ENCODE results near the gene DSC2.
"Not testable (repeated sequence)": the region's sequence is repeated elsewhere in the genome, so short reads cannot be mapped to it uniquely, and the experiment has no call there.

DSC2 gene

DNA sequence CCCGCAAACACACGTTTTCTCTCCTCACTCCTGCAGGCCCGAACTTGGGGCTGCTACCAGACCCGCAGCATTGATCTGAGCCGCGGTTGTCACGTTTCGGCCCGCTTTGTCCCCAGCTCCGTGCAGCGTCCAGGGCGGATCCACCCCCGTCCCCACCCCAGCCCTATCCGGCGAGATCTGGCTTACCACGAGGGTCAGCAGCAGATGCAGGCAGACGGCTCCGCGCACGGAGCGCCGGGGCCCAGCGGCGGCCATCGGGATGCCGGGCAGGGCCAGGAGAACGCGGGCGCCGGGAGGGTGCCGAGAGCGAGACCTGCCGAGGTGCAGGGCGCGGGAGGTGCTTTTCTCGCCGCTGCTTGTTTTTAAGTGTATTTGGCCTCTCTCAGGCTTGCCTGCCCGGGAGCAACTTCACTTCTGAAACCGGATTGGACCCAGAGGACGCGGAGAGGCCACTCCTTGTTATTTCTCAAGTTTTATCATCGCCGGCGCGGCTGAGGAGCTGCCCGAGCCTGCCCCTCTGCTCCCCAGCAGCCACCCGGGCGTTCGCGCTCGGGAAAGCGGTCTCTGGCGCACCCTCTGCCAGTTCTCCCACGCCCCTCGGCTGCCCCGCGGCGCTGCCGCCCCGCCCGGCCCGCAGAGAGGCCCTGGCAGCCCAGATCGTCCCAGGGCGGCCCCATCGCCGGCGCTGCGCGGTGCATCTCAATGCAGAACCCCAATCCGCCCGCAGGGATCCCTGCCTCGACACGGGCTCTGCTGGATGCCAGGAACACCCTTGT is 59.6 kb downstream of the DSC2 start, which contains the start of gene DSC3:
Gene DSC3, minus strand, starts transcription at position 337 of the 776 bp plus-strand sequence. Its CDS starts 82 bp downstream, at position 255.
- no peak for DNase-seq

DNA sequence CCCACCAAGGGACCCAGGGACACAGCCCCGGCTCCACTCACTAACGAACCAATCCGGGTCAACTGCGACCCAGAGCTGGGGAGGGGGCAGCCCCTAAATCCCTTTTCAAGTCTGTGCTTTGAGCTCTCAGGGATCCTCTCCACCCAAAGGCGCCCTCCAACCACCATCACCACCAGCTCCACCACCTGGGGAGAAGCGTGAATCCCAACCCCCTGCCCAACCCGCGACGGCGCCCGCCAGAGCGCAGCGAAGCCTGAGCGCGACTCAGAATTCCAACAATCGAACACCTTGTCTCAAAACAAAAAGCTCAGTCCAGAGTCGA is 60.2 kb downstream of the DSC2 start:
- no peak for DNase-seq

DNA sequence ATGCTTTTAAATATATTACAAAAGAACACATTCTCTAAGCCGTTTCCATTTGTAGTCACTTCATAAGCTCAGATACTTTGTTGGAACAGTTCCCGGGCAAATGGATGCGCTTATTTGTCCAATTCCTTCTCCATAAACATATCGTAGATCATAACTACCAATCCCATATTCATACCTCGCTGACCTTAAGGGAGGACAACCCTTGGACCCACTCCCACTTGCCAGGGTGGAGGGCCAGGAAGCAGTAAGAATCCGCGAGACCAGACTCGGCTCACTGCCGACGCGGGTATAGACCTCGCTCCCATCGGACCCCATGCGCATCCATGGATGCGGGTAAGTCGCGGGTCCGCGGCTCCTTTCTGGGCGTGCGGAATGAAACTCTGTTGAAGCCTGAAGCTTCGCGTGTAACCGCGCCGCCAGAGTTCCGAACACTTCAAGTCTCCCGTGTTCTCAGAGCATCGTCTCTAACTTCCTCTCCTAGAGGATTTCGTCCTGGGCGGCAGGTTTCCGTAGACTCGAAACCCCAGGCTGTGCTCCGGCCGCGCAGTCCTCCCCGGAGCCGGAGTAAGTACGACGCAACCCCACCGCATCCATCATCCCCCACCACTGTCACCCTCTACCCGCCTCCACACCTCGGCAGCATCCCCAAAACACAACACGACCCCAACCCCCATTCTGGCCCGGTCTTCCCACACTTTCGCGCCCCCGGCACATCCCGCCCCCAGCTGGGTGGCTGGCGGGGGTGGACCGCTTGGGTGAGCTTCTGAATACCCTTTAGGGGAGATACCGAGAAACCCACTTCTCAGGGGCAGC is 60.7 kb downstream of the DSC2 start:
- no peak for DNase-seq

DNA sequence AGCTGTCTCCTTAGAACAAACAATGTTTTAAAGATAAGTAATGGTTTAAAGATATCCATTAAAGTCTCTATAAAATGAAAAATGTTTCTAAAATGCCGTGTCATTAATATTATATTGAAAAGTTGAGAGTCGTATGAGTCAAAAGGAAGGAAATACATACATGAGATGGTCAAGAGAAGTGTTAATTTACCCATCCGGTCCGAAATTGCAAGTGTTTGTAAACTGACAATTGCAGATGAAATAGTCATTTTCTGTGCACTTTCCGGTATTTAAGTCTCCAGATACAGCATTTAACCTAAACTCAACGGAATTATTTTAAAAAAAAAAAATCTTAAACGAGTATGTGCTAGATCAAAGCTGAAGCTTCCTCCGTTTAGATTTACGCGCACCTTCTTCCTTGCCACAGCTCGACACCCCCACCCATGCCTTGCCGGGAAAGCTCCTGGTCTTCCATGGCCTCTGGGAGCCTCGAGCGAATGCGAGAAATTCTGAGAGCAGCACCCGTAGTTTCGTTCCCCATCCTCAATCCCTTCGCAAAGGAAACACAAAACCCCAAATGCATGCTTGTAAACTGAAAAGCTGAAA is 61.4 kb downstream of the DSC2 start:
- no peak for DNase-seq

DNA sequence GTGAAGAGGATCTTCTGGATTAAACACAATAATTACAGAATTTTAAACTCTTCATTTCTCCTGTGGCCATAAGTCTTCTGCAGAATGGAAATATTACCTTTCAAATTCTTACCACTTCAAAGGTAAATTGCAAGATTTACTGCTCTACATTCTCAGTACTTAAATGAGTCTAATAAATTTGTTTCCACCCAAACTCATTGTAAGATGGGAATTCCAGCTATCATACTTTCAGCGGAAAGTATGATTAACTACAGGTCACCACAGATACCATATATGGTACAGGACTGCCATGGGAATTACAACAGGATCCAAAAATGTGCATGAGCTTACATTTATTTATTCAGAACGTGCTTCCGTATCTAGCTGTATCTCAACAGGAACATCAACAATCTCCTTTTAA is 62.8 kb downstream of the DSC2 start:
- no peak for DNase-seq

DNA sequence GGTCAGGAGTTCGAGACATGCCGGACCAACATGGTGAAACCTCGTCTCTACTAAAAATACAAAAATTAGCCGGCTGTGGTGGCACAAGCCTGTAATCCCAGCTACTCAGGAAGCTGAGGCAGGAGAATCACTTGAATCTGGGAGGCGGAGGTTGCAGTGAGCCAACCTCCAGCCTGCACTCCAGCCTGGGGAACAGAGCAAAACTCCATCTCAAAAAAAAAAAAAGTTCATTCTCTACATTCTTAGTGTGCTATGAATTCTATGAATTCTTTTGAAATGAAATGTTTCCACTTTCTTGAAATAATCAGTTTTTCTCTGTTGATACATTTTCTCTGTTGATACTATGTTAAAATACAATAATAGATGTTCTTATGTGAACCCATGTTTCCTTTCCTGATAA is 64.5 kb downstream of the DSC2 start:
- DNase-seq, result not testable (repeated sequence)

DNA sequence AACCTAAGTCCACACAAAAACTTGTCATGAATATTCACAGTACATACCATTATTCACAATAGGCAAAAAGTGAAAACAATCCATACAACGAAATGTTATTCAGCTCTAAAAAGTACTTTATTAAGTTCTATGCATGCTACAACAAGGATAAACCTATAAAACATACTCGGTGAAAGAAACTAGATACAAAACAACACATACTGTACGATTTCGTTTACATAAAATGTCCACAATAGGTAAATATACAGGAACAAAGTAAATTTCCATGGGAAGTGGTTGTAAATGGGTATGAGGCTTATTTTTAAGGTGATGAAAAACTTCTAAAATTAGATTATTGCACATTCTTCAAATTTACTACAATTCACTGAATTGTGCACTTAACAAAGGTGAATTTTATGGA is 67.7 kb downstream of the DSC2 start:
- no peak for DNase-seq

DNA sequence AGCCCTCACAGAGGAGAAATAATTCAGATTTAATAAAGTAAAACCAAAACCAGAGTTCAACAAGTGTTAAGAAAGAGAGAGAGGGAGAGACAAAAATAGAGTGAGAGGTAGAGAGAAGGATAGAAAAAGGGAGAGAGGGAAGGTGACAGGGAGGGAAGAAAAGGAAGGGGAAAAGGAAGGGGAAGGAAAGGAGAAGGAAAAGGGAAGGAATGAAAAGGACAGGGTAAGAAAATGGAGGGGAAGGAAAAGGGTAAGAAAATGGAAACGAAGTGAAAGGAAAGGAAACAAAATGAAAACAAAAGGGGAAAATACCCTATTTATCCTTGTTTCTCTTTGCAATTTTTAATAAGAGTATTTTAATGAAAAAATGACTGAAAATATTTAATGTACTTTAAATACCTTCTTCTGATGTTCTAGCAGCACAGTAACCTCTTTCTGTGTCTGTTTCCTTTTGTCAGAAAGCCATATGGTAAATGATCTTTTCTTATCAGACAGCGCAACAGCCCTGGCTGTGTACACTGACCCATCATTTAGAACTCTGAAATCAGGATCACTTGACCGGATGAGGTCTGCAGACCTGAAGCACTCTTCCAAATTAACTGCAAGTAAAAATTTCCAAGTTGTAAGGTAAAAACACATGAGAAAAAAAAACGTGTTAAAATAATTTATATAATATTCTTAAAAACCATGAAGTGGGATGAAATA is 71.5 kb downstream of the DSC2 start:
- DNase-seq, result no peak

DNA sequence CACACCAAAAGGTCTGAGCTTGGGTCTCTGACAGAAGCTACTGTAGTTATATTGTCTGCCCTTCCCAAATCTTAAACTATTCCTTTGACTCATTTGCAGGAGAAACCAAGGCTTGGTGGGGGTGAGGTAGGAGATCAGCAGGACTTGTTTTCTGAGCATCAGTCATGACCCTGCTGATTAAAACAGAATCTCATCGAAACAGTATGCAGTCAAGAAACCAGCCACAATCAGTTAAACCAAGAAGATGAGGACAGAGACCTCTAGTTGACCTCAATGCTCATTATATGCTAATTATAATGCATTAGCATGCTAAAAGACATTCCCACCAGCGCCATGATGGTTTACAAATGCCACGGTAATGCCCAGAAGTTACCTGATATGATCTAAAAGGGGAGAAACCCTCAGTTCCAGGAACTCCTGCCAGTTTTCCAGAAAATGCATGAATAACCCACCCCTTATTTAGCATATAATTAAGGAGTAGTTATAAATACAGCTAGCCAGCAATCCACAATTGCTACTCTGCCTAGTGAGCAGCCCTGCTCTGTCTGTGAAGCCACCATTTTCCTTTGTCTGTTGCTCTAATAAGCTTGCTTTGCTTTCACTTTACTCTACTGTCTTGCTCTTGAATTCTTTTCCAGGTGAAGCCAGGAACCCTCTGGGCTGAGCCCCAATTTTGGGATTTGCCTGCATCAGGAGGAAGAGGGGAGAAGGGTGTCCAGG is 86.3 kb downstream of the DSC2 start:
- DNase-seq, result no peak

DNA sequence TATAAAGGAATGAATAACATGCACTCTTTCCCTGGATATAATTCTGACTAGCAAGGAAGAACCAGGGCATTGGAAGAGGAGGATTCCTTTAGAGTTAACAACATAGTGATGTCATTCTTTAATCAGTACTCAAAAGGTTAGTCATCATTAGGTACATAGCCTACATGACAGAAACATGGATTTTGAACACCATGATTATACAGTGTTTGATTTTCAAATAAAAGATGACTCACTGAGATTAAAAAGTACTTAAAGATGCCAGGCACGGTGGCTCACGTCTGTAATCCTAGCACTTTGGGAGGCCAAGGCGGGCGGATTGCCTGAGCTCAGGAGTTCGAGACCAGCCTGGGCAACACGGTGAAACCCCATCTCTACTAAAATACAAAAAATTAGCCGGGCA is 90.8 kb downstream of the DSC2 start:
- DNase-seq, result not testable (repeated sequence)

DNA sequence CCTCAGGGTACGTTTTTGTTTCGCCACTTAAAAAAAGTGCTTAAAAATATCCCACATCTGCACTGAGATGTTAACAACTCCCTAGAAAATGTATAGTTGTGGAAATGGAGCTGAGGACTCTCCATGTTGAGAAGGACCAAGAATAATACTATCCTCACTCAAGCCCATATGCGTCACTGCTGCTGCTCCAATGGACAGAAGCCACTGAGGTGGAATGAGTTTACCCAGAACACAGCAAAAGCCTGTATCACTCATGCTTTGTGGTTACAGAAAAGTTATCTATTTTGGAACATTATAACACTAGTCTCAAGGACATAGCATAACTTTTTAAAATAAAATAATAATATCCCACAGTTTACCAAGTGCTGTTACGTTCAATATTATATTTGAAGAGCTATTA is 91.6 kb downstream of the DSC2 start:
- DNase-seq, result no peak
